OCI-LY1 (cell line): Measurements from ENCODE around the gene RRAS2.

Experiments used
- H2AFZ ChIP-seq: fragments of 200-600 bp; sonication (generic), shearing (Covaris generic); 2 replicates; pipeline ENCODE4 v1.6.0; 2014; ENCODE audit warnings: antibody characterized with exemption, mild to moderate bottlenecking, low read length
- H3F3A ChIP-seq: fragments of 200-600 bp; sonication (generic), shearing (Covaris generic); 2 replicates; pipeline ENCODE4 v1.6.0; 2014; ENCODE audit warnings: mild to moderate bottlenecking, antibody characterized with exemption, low read length, moderate library complexity; ENCODE audit not compliant: insufficient read depth
- H3K27ac ChIP-seq: fragments of 200-600 bp; sonication (generic); 2 replicates; pipeline ENCODE4 v1.5.1; 2014; ENCODE audit warnings: low read length, mixed run types, mild to moderate bottlenecking, low read depth; ENCODE audit not compliant: poor library complexity, severe bottlenecking
- H3K27me3 ChIP-seq: fragments of 200-600 bp; sonication (generic); 2 replicates; pipeline ENCODE4 v1.6.0; 2014; ENCODE audit warnings: antibody characterized with exemption, mild to moderate bottlenecking, low read length, moderate library complexity; ENCODE audit not compliant: insufficient read depth
- H3K36me3 ChIP-seq: fragments of 200-600 bp; sonication (generic); 2 replicates; pipeline ENCODE4 v1.6.1; 2014; ENCODE audit warnings: mild to moderate bottlenecking, antibody characterized with exemption, low read length, moderate library complexity, mixed read lengths; ENCODE audit not compliant: insufficient read depth
- H3K4me1 ChIP-seq: fragments of 200-600 bp; sonication (generic); 2 replicates; pipeline ENCODE4 v1.5.1; 2014; ENCODE audit warnings: mild to moderate bottlenecking, low read length, moderate library complexity; ENCODE audit not compliant: insufficient read depth, severe bottlenecking
- H3K4me2 ChIP-seq: fragments of 200-600 bp; sonication (generic), shearing (Covaris generic); 2 replicates; pipeline ENCODE4 v1.6.1; 2014; ENCODE audit warnings: low read length
- H3K4me3 ChIP-seq: fragments of 200-600 bp; sonication (generic); 2 replicates; pipeline ENCODE4 v1.5.1; 2014; ENCODE audit warnings: low read length, low read depth, mild to moderate bottlenecking, mixed read lengths; ENCODE audit not compliant: poor library complexity, severe bottlenecking
- H3K79me2 ChIP-seq: fragments of 200-600 bp; shearing (Covaris generic); 2 replicates; pipeline ENCODE4 v1.6.1; 2016; ENCODE audit warnings: mixed run types, low read length, mixed read lengths; ENCODE audit not compliant: insufficient read depth
- H3K9ac ChIP-seq: fragments of 200-600 bp; sonication (generic), shearing (Covaris generic); 2 replicates; pipeline ENCODE4 v1.6.1; 2014; ENCODE audit warnings: mild to moderate bottlenecking, low read length, mixed read lengths
- H3K9me2 ChIP-seq: fragments of 200-600 bp; sonication (generic), shearing (Covaris generic); 2 replicates; pipeline ENCODE4 v1.6.1; 2014; ENCODE audit warnings: low read depth, mild to moderate bottlenecking, low read length, mixed read lengths
- H3K9me3 ChIP-seq: fragments of 200-600 bp; shearing (Covaris generic); 2 replicates; pipeline ENCODE4 v1.6.1; 2014; ENCODE audit warnings: low read length, mixed read lengths
- H4K20me1 ChIP-seq: fragments of 200-600 bp; sonication (generic), shearing (Covaris generic); 2 replicates; pipeline ENCODE4 v1.6.0; 2016; ENCODE audit warnings: mild to moderate bottlenecking, low read length; ENCODE audit not compliant: insufficient read depth
- EZH2 ChIP-seq: fragments of 200-600 bp; sonication (generic), shearing (Covaris generic); IDR thresholded peaks from 2 replicates; pipeline ENCODE4 v1.8.0; 2017; ENCODE audit warnings: borderline replicate concordance, mixed run types, mild to moderate bottlenecking, antibody characterized with exemption, low read length, moderate library complexity, mixed read lengths
- TF ChIP-seq, protein P1 (sequence below): fragments of 200-600 bp; sonication (generic), shearing (Covaris generic); IDR thresholded peaks from 2 replicates; pipeline ENCODE4 v1.5.1; 2017; ENCODE audit warnings: mild to moderate bottlenecking, antibody characterized with exemption, low read length, moderate library complexity, mixed read lengths

The RRAS2 gene

DNA sequence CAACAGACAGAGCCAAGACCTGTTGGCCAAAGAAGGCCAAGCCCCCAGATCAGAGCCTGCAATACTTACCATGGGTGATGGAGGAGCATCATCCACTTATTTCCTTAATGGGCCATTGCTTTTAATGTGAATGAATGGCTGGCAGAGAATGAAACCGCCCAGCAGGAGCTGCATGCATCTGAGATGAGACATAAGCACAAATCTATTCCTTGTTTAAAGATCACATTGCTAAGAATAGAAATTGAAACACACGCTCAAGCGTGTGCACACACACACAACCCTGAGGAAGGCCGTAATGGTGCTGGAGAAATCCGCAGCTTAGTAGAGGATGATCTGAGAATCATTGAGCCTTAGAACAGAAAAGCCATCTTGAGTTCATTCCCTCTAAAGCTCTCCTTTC is 5.3 kb upstream of the RRAS2 start:
- Histone ChIP-seq H3K4me3 (no peak overlapping the region), H3K27ac (no peak overlapping the region), H3K9me3 (no peaks in the 10 kb centered on the region), H4K20me1 (no peaks in the 10 kb centered on the region), H3K9ac (no peak overlapping the region), H3K9me2 (no peaks in the 10 kb centered on the region), H3F3A (no peaks in the 10 kb centered on the region), H3K27me3 (0 out of 2 replicates have a peak, but pooled peaks cover under 1% of the 10 kb centered on the region), H3K4me2 (no peak overlapping the region), H3K4me1 (no peaks in the 10 kb centered on the region), H3K79me2 (no peaks in the 10 kb centered on the region), H2AFZ (no peak overlapping the region), H3K36me3 (no peaks in the 10 kb centered on the region)
- TF ChIP-seq EZH2, result no peak
- TF ChIP-seq, protein P1, sequence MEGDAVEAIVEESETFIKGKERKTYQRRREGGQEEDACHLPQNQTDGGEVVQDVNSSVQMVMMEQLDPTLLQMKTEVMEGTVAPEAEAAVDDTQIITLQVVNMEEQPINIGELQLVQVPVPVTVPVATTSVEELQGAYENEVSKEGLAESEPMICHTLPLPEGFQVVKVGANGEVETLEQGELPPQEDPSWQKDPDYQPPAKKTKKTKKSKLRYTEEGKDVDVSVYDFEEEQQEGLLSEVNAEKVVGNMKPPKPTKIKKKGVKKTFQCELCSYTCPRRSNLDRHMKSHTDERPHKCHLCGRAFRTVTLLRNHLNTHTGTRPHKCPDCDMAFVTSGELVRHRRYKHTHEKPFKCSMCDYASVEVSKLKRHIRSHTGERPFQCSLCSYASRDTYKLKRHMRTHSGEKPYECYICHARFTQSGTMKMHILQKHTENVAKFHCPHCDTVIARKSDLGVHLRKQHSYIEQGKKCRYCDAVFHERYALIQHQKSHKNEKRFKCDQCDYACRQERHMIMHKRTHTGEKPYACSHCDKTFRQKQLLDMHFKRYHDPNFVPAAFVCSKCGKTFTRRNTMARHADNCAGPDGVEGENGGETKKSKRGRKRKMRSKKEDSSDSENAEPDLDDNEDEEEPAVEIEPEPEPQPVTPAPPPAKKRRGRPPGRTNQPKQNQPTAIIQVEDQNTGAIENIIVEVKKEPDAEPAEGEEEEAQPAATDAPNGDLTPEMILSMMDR, result no peak

DNA sequence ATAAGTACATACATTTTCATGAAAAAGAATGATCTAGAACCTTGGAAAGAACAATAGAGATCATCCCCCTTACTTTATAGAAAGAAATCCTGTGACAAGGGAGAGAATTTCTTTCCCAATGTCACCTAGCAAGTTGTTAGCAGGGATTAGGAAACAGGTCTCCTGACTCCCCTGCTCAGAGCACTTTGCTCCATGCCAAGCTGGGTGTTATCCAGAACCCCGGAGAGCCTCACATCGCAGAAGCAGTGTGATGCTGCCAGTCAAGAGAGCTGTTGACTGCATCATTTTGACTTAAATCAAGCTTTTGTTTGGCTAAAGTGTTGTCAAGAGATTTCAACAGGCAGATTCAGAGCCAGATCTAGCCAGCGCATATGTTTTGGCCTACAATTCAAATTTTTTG is 3.6 kb upstream of the RRAS2 start:
- no peak for TF ChIP-seq EZH2
- TF ChIP-seq, protein P1, result no peak
- Histone ChIP-seq H3K36me3 (no peaks in the 10 kb centered on the region), H3K9me3 (no peaks in the 10 kb centered on the region), H3K4me1 (peaks cover 8% of the 10 kb centered on the region), H3K9me2 (no peaks in the 10 kb centered on the region), H3F3A (no peaks in the 10 kb centered on the region), H3K27ac (no peak overlapping the region), H3K27me3 (no peaks in the 10 kb centered on the region), H3K79me2 (0 out of 2 replicates have a peak, but pooled peaks cover 2% of the 10 kb centered on the region), H3K4me3 (no peak overlapping the region), H2AFZ (no peak overlapping the region), H3K4me2 (no peak overlapping the region), H3K9ac (no peak overlapping the region), H4K20me1 (no peaks in the 10 kb centered on the region)

DNA sequence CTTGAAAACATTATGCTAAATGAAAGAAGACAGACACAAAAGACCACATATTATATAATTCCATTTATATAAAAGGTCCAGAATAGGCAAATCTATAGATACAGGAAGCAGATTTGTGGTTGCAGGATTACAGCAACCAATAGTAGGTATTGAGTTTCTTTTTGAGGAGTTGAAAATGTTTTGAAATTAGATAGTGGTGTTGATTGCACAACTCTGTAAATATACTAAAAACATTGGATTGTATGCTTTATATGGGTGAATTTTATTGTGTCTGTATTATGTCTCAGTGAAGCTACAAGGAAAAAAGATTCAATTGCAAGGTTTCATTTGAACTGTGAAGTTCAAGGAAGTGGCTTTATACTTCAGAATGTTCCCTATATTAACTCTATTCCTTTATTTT is 3.0 kb upstream of the RRAS2 start:
- H3K27ac ChIP-seq, result no peak overlapping the region
- TF ChIP-seq, protein P1, result no peak
- no peak for TF ChIP-seq EZH2
- no peaks in the 10 kb centered on the region for H3K27me3 ChIP-seq
- H3K9me3 ChIP-seq, result no peaks in the 10 kb centered on the region
- no peak overlapping the region for H3K4me2 ChIP-seq
- no peak overlapping the region for H3K4me3 ChIP-seq
- peaks cover 9% of the 10 kb centered on the region for H3K4me1 ChIP-seq
- no peaks in the 10 kb centered on the region for H4K20me1 ChIP-seq
- peaks cover 9% of the 10 kb centered on the region; the same call in 1 of the 2 replicates for H3K79me2 ChIP-seq
- H3K36me3 ChIP-seq, result no peaks in the 10 kb centered on the region
- H2AFZ ChIP-seq, result no peak overlapping the region
- no peaks in the 10 kb centered on the region for H3F3A ChIP-seq
- no peak overlapping the region for H3K9ac ChIP-seq
- no peaks in the 10 kb centered on the region for H3K9me2 ChIP-seq
